CD4-positive, alpha-beta T cell treated with Interleukin-4 for 4 hours (primary cell): ENCODE results near the gene BLOC1S6.

Experiments
- DNase-seq: peaks from one replicate; pipeline ENCODE4 v3.0.0-alpha.2; 2020

Gene BLOC1S6

DNA sequence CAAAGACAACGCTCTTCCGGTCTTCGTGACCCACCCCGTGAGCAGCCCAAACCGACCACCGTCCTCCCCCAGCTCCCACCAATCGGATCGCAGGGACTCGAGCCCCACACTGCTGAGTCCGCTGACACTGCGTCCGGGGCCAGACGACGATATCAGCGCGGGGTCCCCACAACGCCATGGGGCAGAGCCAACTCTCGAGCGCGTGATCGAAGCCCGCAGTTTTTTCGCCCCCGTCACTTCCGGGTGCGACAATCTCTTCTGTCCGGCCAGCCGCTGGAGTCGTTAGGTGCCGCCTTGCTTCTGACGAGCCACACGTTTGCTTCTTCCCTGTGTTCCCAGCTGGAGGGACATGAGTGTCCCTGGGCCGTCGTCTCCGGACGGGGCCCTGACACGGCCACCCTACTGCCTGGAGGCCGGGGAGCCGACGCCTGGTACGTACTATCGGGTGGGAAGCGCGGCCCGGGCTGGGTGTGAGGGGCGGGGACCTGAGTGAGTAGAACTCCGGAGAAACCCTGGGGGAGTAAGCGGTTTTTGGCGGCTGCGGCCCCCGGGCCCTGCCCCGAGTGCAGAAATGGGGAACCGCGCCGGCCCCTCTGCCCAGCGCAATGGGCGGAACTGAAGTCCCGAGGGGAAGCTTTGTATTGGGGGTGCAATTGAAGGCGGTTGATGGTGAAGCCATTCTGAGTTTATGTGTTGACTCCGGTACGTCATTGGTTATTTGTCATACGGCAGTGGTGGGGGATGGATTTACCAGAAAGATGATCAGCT is at the start of gene BLOC1S6:
BLOC1S6 (plus strand) TSS at position 285 of the 768 bp plus-strand sequence; CDS start at position 350, 65 bp downstream.
- peak; percentile 87 for DNase-seq

DNA sequence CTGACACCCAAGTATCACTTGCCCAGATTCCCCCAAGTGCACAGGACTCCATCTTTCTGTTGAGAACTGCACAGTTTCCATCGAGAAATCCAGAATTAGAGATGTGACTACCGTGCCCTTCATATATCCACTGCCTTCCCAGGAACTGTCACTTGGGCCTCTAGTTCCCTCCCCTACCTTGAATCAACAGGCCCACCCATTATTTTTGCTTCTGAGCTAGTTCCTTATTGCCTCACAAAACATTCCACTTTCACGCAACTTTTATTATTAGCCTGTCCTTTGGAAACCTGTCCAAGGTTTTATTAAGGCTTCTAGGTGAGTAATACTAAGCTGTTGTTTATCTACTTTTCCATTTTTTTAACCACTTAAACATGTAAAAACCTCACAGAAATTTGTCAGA is 47.5 kb upstream of the BLOC1S6 start:
- DNase-seq = no peak

DNA sequence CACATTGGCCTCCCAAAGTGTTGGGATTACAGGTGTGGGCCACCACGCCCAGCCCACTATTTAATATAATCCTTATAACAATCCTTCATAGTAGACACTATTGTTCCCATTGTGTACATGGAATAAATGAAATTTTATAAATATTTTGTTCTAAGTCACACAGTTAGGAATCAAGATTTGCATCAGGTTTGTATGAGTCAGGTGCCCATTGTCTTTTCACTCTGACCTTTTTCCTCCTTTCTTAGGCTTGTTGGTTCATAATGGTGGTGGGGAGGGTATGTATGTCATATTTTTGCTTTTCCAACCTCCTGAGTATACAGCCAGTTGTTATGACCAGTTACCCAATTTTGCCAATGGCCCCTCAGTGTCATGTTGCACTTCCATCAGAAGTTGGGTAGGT is 46.6 kb upstream of the BLOC1S6 start:
- no peak for DNase-seq

DNA sequence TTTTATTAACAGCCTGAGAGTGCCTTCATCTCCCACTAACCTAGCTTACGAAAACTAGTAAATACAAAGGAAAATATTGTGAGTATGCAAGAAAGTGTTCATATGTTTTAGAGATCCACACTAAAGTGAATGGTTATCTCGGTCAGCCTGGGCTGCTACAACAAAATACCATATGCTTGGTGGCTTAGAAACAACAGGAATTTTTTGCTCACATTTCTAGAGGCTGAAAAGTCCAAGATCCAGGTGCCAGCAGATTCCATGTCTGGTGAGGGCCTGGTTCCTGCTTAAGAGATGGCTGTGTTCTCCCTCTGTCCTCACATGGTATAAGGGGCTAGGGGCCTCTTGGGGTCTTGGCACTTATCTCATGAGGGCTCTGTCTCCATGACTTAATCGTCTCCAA is 44.1 kb upstream of the BLOC1S6 start:
- DNase-seq = no peak

DNA sequence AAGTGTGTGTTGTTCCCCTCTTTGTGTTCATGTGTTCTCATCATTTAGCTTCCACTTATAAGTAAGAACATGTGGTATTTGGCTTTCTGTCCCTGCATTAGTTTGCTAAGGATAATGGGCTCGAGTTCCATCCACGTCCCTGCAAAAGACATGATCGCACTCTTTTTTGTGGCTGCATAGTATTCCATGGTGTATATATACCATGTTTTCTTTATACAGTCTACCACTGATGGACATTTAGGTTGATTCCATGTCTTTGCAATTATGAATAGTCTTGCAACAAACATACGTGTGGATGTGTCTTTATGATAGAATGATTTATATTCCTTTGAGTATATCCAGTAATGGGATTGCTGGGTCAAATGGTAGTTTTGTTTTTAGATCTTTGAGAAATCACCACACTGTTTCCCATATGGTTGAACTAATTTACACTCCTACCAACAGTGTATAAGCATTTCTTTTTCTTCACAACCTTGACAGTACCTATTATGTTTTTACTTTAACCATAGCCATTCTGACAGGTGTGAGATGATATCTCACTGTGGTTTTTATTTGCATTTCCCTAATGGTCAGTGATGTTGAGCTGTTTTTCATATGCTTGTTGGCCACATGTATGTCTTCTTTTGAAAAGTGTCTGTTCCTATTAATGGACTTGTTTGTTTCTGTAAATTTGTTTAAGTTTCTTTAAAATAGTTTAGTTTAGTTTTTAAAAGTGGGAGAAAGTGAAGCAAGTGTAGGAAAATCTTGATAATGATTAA is 42.7 kb upstream of the BLOC1S6 start:
- no peak for DNase-seq

DNA sequence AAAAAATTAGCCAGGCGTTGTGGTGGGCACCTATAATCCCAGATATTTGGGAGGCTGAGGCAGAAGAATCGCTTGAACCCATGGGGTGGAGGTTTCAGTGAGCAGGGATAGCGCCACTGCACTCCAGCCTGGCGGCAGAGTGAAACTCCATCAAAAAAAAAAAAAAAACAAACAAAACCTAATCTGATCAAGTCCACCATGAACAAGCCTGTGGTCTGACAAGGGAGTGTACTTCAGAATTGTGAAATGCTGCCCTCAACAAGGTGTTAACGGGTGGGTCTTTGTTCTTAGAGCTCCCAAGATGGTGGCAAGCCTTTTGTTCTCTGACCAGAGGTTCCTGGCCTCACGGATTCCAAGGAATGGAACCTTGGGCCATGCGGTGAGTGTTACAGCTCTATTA is 40.4 kb upstream of the BLOC1S6 start:
- DNase-seq = no peak

DNA sequence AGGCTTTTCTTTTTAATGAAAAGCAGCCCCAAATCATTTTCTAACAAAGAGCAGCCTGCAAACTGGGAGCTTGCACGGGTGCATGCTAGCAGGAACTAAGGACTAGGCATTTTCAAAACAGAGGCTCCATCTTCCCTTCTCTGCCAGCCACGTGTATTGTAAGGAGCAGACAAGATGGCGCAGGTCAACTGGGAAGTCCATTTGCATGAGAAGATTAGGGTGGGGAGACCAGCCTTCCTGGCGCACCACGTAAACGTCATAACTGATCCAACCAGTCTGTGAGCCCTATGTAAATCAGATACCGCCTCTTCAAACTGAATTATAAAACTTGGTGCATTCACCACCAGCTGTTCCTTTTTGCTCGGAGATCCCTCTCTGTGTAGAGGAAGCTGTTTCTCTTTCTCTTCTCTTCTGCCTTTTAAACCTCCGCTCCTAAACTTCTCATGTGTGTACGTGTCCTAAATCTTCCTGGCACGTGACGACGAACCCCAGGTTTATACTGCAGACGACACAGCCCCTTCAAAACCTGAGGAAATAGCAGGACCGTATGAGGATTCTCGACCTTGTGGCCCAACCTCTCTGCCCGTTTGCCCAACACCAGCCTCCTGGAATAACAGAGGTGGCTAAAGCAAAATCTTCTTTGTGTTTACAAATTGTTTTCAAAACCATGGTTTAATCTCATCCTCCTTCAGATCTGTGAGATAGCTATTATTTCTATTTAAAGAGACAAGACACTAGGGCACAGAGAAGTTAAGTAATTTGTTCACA is 38.2 kb upstream of the BLOC1S6 start:
- no peak for DNase-seq

- DNase-seq = no peak
Measured at GRCh38 chr15:45549541-45550220, 37.5 kb upstream of the BLOC1S6 start.

GRCh38 chr15:45550436-45550835 is 36.7 kb upstream of the BLOC1S6 start:
- DNase-seq = no peak

- no peak for DNase-seq
Measured at GRCh38 chr15:45551676-45552075, 35.5 kb upstream of the BLOC1S6 start.

GRCh38 chr15:45555934-45556608 is 31.1 kb upstream of the BLOC1S6 start:
- no peak for DNase-seq

DNA sequence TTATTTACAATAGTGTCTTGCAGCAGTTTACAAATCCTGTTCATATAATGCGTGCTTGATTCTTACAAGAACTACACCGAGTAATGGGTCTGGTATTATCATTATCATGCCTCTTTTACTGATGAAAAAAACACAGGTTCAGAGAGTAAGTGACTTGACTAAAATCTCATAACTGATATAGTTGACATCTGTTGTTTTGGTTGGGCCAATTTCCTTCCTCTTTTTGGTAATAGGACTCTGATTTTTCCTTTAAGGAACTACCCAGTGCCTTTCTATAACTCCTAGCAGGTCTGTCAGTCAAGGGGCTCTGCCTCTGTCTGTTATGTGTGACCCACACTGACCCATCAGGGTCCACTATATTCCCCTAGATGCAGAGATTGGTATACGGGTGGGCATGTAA is 14.6 kb upstream of the BLOC1S6 start:
- DNase-seq = no peak

- DNase-seq = no peak
Measured at GRCh38 chr15:45573961-45574629, 13.1 kb upstream of the BLOC1S6 start.

DNA sequence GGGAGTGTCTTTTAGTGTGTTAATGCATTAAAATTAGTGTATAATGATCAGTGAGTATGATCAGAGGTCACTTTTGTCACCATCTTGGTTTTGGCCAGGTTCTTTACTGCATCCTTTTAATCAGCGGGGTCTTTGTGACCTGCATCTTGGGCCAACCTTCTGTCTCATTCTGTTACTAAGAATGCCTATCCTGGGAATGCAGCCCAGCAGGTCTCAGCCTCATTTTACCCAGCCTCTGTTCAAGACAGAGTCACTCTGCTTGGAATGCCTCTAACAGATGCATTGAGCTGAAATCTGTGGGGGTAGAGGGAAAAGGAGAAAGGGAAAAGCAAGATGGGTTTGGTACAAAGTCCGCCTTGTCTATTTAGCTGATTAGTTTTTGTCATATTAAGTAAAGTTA is 5.3 kb upstream of the BLOC1S6 start:
- no peak for DNase-seq

- DNase-seq = no peak
Measured at GRCh38 chr15:45583731-45584639, 3.2 kb upstream of the BLOC1S6 start.

- no peak for DNase-seq
Measured at GRCh38 chr15:45585069-45585791, 1.9 kb upstream of the BLOC1S6 start.

DNA sequence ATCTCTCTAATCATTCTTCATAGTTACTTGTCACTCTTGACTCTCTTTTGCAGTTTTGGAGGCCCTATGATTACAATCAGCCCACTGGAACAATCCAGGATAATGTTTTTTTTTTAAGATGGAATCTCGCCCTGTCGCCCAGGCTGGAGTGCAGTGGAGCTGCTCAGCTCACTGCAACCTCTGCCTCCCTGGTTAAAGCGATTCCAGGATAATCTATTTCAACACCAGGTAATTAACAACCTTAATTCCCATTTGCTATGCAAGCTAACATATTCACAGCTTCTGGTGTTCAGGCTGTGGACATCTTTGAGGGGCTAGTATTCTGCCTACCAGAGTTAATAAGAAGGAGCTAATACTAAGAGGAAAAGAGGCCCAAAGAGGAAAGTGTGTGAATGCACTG is 1.1 kb upstream of the BLOC1S6 start:
- no peak for DNase-seq

GRCh38 chr15:45586601-45587094 is 531 bp upstream of the BLOC1S6 start:
- DNase-seq = no peak

- no peak for DNase-seq
Measured at GRCh38 chr15:45587863-45588170, 638 bp downstream of the BLOC1S6 start.
